ENCODE data around the gene LHX5. TPM values are rescaled to one million over a fixed set of nuclear protein-coding genes. Genes with fewer than 3 reads are reported as not detected.

The LHX5 gene
- total RNA-seq, result not detected

- Histone ChIP-seq H3K27me3 (peaks cover 2 to 64% of the 10 kb centered on the region in 2 donors), H3K27ac (no peak within 1 kb of the TSS), H3K9me3 (no peaks in the 10 kb centered on the region), H3K4me1 (peaks cover 0 to 3% of the 10 kb centered on the region in 2 donors), H3K4me3 (no peak within 1 kb of the TSS), H3K36me3 (no peaks in the 10 kb centered on the region)
- TF ChIP-seq, protein P1, sequence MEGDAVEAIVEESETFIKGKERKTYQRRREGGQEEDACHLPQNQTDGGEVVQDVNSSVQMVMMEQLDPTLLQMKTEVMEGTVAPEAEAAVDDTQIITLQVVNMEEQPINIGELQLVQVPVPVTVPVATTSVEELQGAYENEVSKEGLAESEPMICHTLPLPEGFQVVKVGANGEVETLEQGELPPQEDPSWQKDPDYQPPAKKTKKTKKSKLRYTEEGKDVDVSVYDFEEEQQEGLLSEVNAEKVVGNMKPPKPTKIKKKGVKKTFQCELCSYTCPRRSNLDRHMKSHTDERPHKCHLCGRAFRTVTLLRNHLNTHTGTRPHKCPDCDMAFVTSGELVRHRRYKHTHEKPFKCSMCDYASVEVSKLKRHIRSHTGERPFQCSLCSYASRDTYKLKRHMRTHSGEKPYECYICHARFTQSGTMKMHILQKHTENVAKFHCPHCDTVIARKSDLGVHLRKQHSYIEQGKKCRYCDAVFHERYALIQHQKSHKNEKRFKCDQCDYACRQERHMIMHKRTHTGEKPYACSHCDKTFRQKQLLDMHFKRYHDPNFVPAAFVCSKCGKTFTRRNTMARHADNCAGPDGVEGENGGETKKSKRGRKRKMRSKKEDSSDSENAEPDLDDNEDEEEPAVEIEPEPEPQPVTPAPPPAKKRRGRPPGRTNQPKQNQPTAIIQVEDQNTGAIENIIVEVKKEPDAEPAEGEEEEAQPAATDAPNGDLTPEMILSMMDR (IDR thresholded peaks at IDR 0.05), result no peak
- TF ChIP-seq POLR2A (IDR thresholded peaks at IDR 0.05), result no peak
- DNase-seq, result no peak
- intact Hi-C loops (cut with DNase I; ENCODE audit: low total_unique reads), result no loop called here
Measured at GRCh38 chr12:113471619-113472171, at the start of gene LHX5. TSS of gene LHX5 (minus strand) at chr12:113471871. CDS start at chr12:113471498, 373 bp downstream.

DNA sequence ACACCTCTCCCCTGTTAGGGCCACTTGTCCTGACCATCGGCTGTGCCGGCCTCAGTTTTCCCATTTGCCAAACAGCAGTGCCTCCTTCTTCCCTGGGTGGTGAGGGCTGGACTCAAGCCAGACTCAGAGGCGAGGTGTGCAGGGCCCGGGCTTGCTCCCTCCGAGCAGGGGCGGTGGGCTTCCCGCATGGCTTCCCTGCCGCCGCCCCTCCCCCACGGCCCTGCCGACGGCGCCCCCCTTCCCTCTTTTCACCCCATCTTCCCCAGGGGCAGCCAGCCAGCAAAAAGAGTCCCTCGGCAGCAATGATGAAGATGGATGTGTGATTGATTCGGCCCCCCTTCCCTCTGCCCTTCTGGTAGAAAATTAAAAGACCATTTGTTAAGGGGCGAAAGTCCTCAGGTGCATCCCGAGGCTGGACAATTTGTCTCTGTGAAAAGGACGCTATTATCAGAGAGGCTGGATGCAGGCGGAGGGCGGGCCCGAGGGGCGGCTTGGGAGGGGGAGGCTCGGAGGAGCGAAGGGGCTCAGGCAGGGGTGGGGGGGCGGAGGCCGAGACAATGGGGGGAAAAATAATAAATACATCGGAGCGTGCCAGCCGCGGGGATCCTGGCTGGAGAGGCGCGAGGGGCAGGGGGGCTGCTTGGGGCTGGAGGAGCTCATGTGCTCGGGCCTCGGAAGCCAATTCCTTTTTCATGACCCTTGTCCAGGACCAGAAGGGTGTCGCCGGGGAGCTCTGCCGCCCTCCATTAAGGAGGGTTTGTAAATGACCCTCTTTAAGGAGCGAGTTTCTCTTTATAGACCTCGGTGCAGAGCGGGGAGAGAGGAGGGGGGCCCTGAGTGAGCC is 48.0 kb upstream of the LHX5 start:
- Histone ChIP-seq H3K36me3 (no peaks in the 10 kb centered on the region), H3K9me3 (no peaks in the 10 kb centered on the region), H3K4me1 (no peaks in the 10 kb centered on the region), H3K4me3 (no peak overlapping the region), H3K27me3 (peaks cover 0 to 34% of the 10 kb centered on the region in 2 donors), H3K27ac (no peak overlapping the region)
- no peak for DNase-seq
- no peak for TF ChIP-seq POLR2A (IDR thresholded peaks at IDR 0.05)
- TF ChIP-seq, protein P1 (IDR thresholded peaks at IDR 0.05), result no peak
- intact Hi-C loops (cut with DNase I; ENCODE audit: low total_unique reads), result no loop called here

- no peak for DNase-seq
- no peak overlapping the region for H3K4me3 ChIP-seq
- no peaks in the 10 kb centered on the region for H3K4me1 ChIP-seq
- intact Hi-C loops (cut with DNase I; ENCODE audit: low total_unique reads), result no loop called here
- peaks cover 0 to 34% of the 10 kb centered on the region in 2 donors for H3K27me3 ChIP-seq
- H3K9me3 ChIP-seq, result no peaks in the 10 kb centered on the region
- H3K27ac ChIP-seq, result no peak overlapping the region
- no peak for TF ChIP-seq POLR2A (IDR thresholded peaks at IDR 0.05)
- TF ChIP-seq, protein P1 (IDR thresholded peaks at IDR 0.05), result no peak
- no peaks in the 10 kb centered on the region for H3K36me3 ChIP-seq
Measured at GRCh38 chr12:113515082-113515856, 43.6 kb upstream of the LHX5 start.

- H3K27ac ChIP-seq, result no peak overlapping the region
- no peak for TF ChIP-seq POLR2A (IDR thresholded peaks at IDR 0.05)
- TF ChIP-seq, protein P1 (IDR thresholded peaks at IDR 0.05), result no peak
- intact Hi-C loops (cut with DNase I; ENCODE audit: low total_unique reads), result no loop called here
- no peaks in the 10 kb centered on the region for H3K36me3 ChIP-seq
- no peaks in the 10 kb centered on the region for H3K9me3 ChIP-seq
- H3K27me3 ChIP-seq, result peaks cover 0 to 32% of the 10 kb centered on the region in 2 donors
- no peak for DNase-seq
- no peaks in the 10 kb centered on the region for H3K4me1 ChIP-seq
- H3K4me3 ChIP-seq, result no peak overlapping the region
Measured at GRCh38 chr12:113514602-113515001, 42.9 kb upstream of the LHX5 start.

Measured in uterus (tissue), 4 donors.